B cell (primary cell): Measurements from ENCODE around the gene FNDC5. TPM values are rescaled to one million over a fixed set of nuclear protein-coding genes. Genes with fewer than 3 reads are reported as not detected.

Experiments
- ATAC-seq: fragments of 200-7000 bp; cut with Tn5 transposase; one replicate; pipeline ENCODE4 v1.10.0; 2021; ENCODE audit warnings: low read depth, mild to moderate bottlenecking, moderate number of reproducible peaks, moderate library complexity
- CTCF ChIA-PET: fragments of 350-600 bp; sonication (Branson Sonifier 250); formaldehyde crosslinking; loops from one replicate; lab custom pipeline; 2021; ENCODE audit warnings: antibody characterized with exemption, inconsistent platforms; lab: Charles Lee
- POLR2A ChIA-PET: fragments of 350-600 bp; sonication (Branson Sonifier 250); formaldehyde crosslinking; loops from one replicate; lab custom pipeline; 2021; ENCODE audit warnings: antibody characterized with exemption; lab: Charles Lee
- DNase-seq: peaks from one replicate; pipeline ENCODE4 v3.0.0; 2013
- H2AFZ ChIP-seq: 2 replicates; pipeline ENCODE4 v1.6.1; 2012; ENCODE audit warnings: mild to moderate bottlenecking, low read depth, low read length; ENCODE audit not compliant: insufficient read depth, poor library complexity, severe bottlenecking
- H3K27ac ChIP-seq, 2 donors: 1 replicate in 1 of 2; 2 replicates in 1 of 2; pipeline ENCODE4 v1.5.1; 2012 to 2013; ENCODE audit warnings: low read length in 2 of 2, mild to moderate bottlenecking in 2 of 2, moderate library complexity in 1 of 2
- H3K27me3 ChIP-seq, 4 experiments: fragments of 200-600 bp in 1 of 4; sonication (generic) in 1 of 4; replicated peaks in 1 of 4; 1 replicate in 2 of 4; 2 replicates in 2 of 4; pipeline versions ENCODE4 v1.6.1 to v1.7.0; 2013 to 2016; ENCODE audit warnings: low read length in 3 of 4, mild to moderate bottlenecking in 2 of 4, mixed read lengths in 1 of 4, moderate library complexity in 1 of 4; ENCODE audit not compliant: insufficient read depth in 4 of 4, control insufficient read depth in 3 of 4; ENCODE audit errors: control extremely low read depth in 1 of 4
- H3K36me3 ChIP-seq, 2 experiments: replicated peaks in 1 of 2; 1 replicate in 1 of 2; 2 replicates in 1 of 2; pipeline versions ENCODE4 v1.6.1 to v1.7.1; 2013; ENCODE audit warnings: low read length in 1 of 2; ENCODE audit not compliant: insufficient read depth in 2 of 2, control insufficient read depth in 1 of 2; ENCODE audit errors: control extremely low read depth in 1 of 2, extremely low read depth in 1 of 2
- H3K4me1 ChIP-seq, 2 donors: fragments of 200-600 bp in 1 of 2; sonication (generic) in 1 of 2; 1 replicate in 1 of 2; 2 replicates in 1 of 2; pipeline versions ENCODE4 v1.5.1 to v1.6.1; 2013 to 2017; ENCODE audit warnings: low read length in 2 of 2; ENCODE audit not compliant: control insufficient read depth in 2 of 2, insufficient read depth in 2 of 2
- H3K4me2 ChIP-seq: replicated peaks from 2 replicates; pipeline ENCODE3; 2012; ENCODE audit warnings: mild to moderate bottlenecking, low read depth, low read length; ENCODE audit not compliant: poor library complexity, severe bottlenecking
- H3K4me3 ChIP-seq, 5 experiments: fragments of 200-600 bp in 1 of 5; sonication (generic) in 1 of 5; 1 replicate in 3 of 5; 2 replicates in 2 of 5; pipeline versions ENCODE4 v1.5.1 to v1.7.0; 2011 to 2016; ENCODE audit warnings: low read length in 4 of 5, mild to moderate bottlenecking in 4 of 5, low read depth in 2 of 5, control low read depth in 1 of 5, moderate library complexity in 1 of 5; ENCODE audit not compliant: insufficient read depth in 1 of 5; ENCODE audit errors: control extremely low read depth in 1 of 5, extremely low read depth in 1 of 5
- H3K79me2 ChIP-seq: fragments of 200-600 bp; sonication (generic); one replicate; pipeline ENCODE4 v1.6.0; 2016; ENCODE audit warnings: low read length; ENCODE audit not compliant: control insufficient read depth, insufficient read depth
- H3K9ac ChIP-seq: fragments of 200-600 bp; sonication (generic); 2 replicates; pipeline ENCODE4 v1.6.1; 2017; ENCODE audit warnings: mild to moderate bottlenecking, low read length, moderate library complexity
- H3K9me3 ChIP-seq, 3 donors: one replicate each; pipeline versions ENCODE4 v1.6.1 to v1.7.1; 2013; ENCODE audit warnings: low read length in 2 of 3; ENCODE audit not compliant: control insufficient read depth in 2 of 3, insufficient read depth in 1 of 3; ENCODE audit errors: control extremely low read depth in 1 of 3
- H4K20me1 ChIP-seq: 2 replicates; pipeline ENCODE4 v1.6.0; 2012; ENCODE audit warnings: mild to moderate bottlenecking, low read length; ENCODE audit not compliant: insufficient read depth, control insufficient read depth, poor library complexity, severe bottlenecking
- H3K27ac Mint-ChIP-seq: one replicate; pipeline ENCODE4 v1.8.0; 2021; ENCODE audit warnings: mixed read lengths
- H3K27me3 Mint-ChIP-seq: one replicate; pipeline ENCODE4 v1.8.0; 2021; ENCODE audit warnings: mixed read lengths
- H3K4me1 Mint-ChIP-seq: one replicate; pipeline ENCODE4 v1.8.0; 2021; ENCODE audit warnings: mixed read lengths
- H3K4me3 Mint-ChIP-seq: one replicate; pipeline ENCODE4 v1.8.0; 2021; ENCODE audit warnings: mixed read lengths
- H3K9me3 Mint-ChIP-seq: one replicate; pipeline ENCODE4 v1.8.0; 2022; ENCODE audit warnings: mixed read lengths; ENCODE audit not compliant: insufficient read depth
- CTCF ChIP-seq: fragments of 200-600 bp; IDR thresholded peaks from one replicate; pipeline ENCODE4 v1.8.0; 2022; ENCODE audit warnings: antibody characterized with exemption, mild to moderate bottlenecking
- EZH2 ChIP-seq: IDR thresholded peaks from 2 replicates; pipeline ENCODE4 v1.6.1; 2012; ENCODE audit warnings: borderline replicate concordance, low read depth, mild to moderate bottlenecking, moderate library complexity, low read length; ENCODE audit not compliant: insufficient read depth, poor library complexity, severe bottlenecking
- WGBS: methylation state at CpG from one replicate; pipeline ENCODE4 v1.1.5; 2013; ENCODE audit warnings: missing lambda C conversion rate; ENCODE audit not compliant: insufficient coverage; 5-methylcytosine and 5-hydroxymethylcytosine counted together
- intact Hi-C: fragments of 100-400 bp; cut with micrococcal nuclease; formaldehyde crosslinking; loops from one replicate; pipeline ENCODE4 v1.10.0; 2022
- polyA plus RNA-seq: library from polyadenylated mRNA; depleted of rRNA; stranded (reverse); fragments of >200 nt; gene quantifications from 2 replicates; pipeline ENCODE4 v1.2.3, GENCODE V29; 2012
- total RNA-seq, 2 donors: library from RNA; stranded (reverse); fragments of 120-200 nt in 1 of 2; gene quantifications; 1 replicate in 1 of 2; 2 replicates in 1 of 2; pipeline versions ENCODE4 v1.2.3 to v1.2.4, GENCODE V29; 2013 to 2022

The FNDC5 gene
- total and polyA plus RNA-seq, 2 donors (not counting 1 experiment from before 2014, with no cell fraction given) = 0.76 to 2.1 TPM

GRCh38 chr1:32893198-32894018 is 22.7 kb upstream of the FNDC5 start:
- H3K9ac ChIP-seq = peak overlapping the region; percentile 61
- peak overlapping the region; percentile 90 for H3K4me2 ChIP-seq
- Mint-ChIP-seq H3K27ac (no peak overlapping the region), H3K9me3 (no peaks in the 10 kb centered on the region), H3K4me3 (peak overlapping the region; percentile 77), H3K4me1 (peaks cover 16% of the 10 kb centered on the region), H3K27me3 (peaks cover 69% of the 10 kb centered on the region)
- H3K27ac ChIP-seq = no peak overlapping the region
- ChIA-PET POLR2A (interaction anchor here (0.6 kb wide), 1 partner anchor 25 kb away, joined by 3 read pairs; no protein-coding TSS in a partner anchor), CTCF (interaction anchor here (0.7 to 4.2 kb wide), 5 partner anchors 18 to 493 kb away, joined by 3 to 14 read pairs (median 4); no protein-coding TSS in a partner anchor)
- peaks cover 16 to 24% of the 10 kb centered on the region in 2 donors for H3K4me1 ChIP-seq
- intact Hi-C loops = no loop called here
- peak overlapping the region; percentile 71 for H2AFZ ChIP-seq
- peaks cover 0 to 9% (median 0%) of the 10 kb centered on the region in 3 donors for H3K9me3 ChIP-seq
- DNase-seq = peak; percentile 22
- H3K79me2 ChIP-seq = no peaks in the 10 kb centered on the region
- no peaks in the 10 kb centered on the region for H3K36me3 ChIP-seq
- ATAC-seq = peak; percentile 21
- H4K20me1 ChIP-seq = no peaks in the 10 kb centered on the region
- 5% methylated on average over 38 of the region's 58 CpGs for WGBS
- TF ChIP-seq CTCF = peak; percentile 50
- TF ChIP-seq EZH2 = peak; percentile 55
- peak overlapping the region in 3 of 5 experiments; percentile 42 to 57 (median 45) for H3K4me3 ChIP-seq
- H3K27me3 ChIP-seq = peaks cover 0 to 71% (median 31%) of the 10 kb centered on the region in 4 experiments
